Psoas muscle (tissue), 8 donors: ENCODE results near the gene TCF7L2. TPM values are rescaled to one million over a fixed set of nuclear protein-coding genes. Genes with fewer than 3 reads are reported as not detected.

Experiments used
- ATAC-seq, 4 donors: fragments of 200-7000 bp; cut with Tn5 transposase; one replicate each; pipeline ENCODE4 v1.9.1; 2020; ENCODE audit warnings: moderate library complexity in 3 of 4, mild to moderate bottlenecking in 2 of 4
- DNase-seq, 2 donors: peaks; one replicate each; pipeline ENCODE4 v3.0.0-alpha.2; 2020
- H3K27ac ChIP-seq: fragments of 200-600 bp; one replicate; pipeline ENCODE4 v1.8.0; 2022
- H3K27me3 ChIP-seq, 3 donors: fragments of 200-600 bp in 1 of 3; one replicate each; pipeline versions ENCODE4 v1.6.1 to v1.8.0; 2013 to 2022; ENCODE audit warnings: low read length in 2 of 3, mild to moderate bottlenecking in 2 of 3, moderate library complexity in 1 of 3; ENCODE audit not compliant: insufficient read depth in 3 of 3
- H3K36me3 ChIP-seq, 2 donors: fragments of 200-600 bp in 1 of 2; one replicate each; pipeline versions ENCODE4 v1.6.1 to v1.8.0; 2013 to 2022; ENCODE audit warnings: low read depth in 1 of 2, mild to moderate bottlenecking in 1 of 2, moderate library complexity in 1 of 2; ENCODE audit not compliant: insufficient read depth in 1 of 2
- H3K4me1 ChIP-seq: fragments of 200-600 bp; one replicate; pipeline ENCODE4 v1.8.0; 2022
- H3K4me3 ChIP-seq: fragments of 200-600 bp; one replicate; pipeline ENCODE4 v1.8.0; 2022; ENCODE audit warnings: mild to moderate bottlenecking
- H3K9me3 ChIP-seq: fragments of 200-600 bp; one replicate; pipeline ENCODE4 v1.8.0; 2022
- CTCF ChIP-seq: fragments of 200-600 bp; IDR thresholded peaks from one replicate; pipeline ENCODE4 v1.8.0; 2022; ENCODE audit warnings: antibody characterized with exemption
- WGBS, 3 donors: extraction: QIAGEN DNeasy Blood & Tissue Kit; methylation state at CpG; one replicate each; pipeline versions ENCODE4 v1.1.6 to v1.1.7; 2013; 5-methylcytosine and 5-hydroxymethylcytosine counted together
- intact Hi-C, 2 donors: fragments of 100-400 bp; cut with DNase I; formaldehyde crosslinking; loops; one replicate each; pipeline versions ENCODE4 v1.11.0 to v1.14.2; 2022
- polyA plus RNA-seq, 3 donors: library from polyadenylated mRNA; stranded (reverse); fragments of 200-250 nt; gene quantifications; one replicate each; pipeline ENCODE4 v1.2.3, GENCODE V29; 2013
- total RNA-seq, 4 donors: library from RNA; stranded (reverse); fragmentation: NEBNext Ultra II Directional in 2 of 4; extraction: Animal tissue kit (Norgen Biotek cat#: 25700) in 2 of 4; gene quantifications; one replicate each; pipeline versions ENCODE4 v1.2.1 to v1.2.4, GENCODE V29; 2021 to 2023
- donor health status: healthy with polysubstance abuse.
- donor health status: DM: no; HTN: no; CAD: no; lungs with moderate emphysema.
- donor health status: Bipolar disorder and iron deficiency.
- donor health status: healthy.
- donor health status: DM: yes; HTN: yes; CAD: no.
- donor health status: DM: no; HTN: no; CAD: no.
- donor health status: DM: no; HTN: no; CAD: no.
- donor health status: DM: yes; HTN: yes; CAD: no.

TCF7L2 gene
- total and polyA plus RNA-seq, 7 donors, result 1.8 to 8.5 (median 4.3) TPM

GRCh38 chr10:113080925-113081229 is 130.8 kb downstream of the TCF7L2 start:
- Histone ChIP-seq H3K9me3 (no peaks in the 10 kb centered on the region), H3K4me1 (no peaks in the 10 kb centered on the region), H3K4me3 (no peak overlapping the region), H3K36me3 (no peaks in the 10 kb centered on the region), H3K27me3 (no peaks in the 10 kb centered on the region), H3K27ac (no peak overlapping the region)
- DNase-seq (no peak), ATAC-seq (no peak)
- TF ChIP-seq CTCF, result no peak
- WGBS, 3 donors, result 73 to 83% (median 77%) methylated on average over 2 of the region's 2 CpGs
- intact Hi-C loops, result loop anchor here in 1 of 2 donors (5.0 kb wide), 1 partner anchor 294 kb away; no protein-coding TSS in a partner anchor

- TF ChIP-seq CTCF, result no peak
Observed at GRCh38 chr10:113084031-113084430, 134.0 kb downstream of the TCF7L2 start.

GRCh38 chr10:113085776-113086175 is 135.7 kb downstream of the TCF7L2 start:
- no peaks in the 10 kb centered on the region for H3K9me3 ChIP-seq
- H3K36me3 ChIP-seq, result no peaks in the 10 kb centered on the region
- DNase-seq, result no peak
- no peak overlapping the region for H3K4me3 ChIP-seq
- H3K27me3 ChIP-seq, result no peaks in the 10 kb centered on the region
- WGBS, 3 donors, result 93 to 99% (median 95%) methylated on average over 4 of the region's 4 CpGs
- no peak for TF ChIP-seq CTCF
- intact Hi-C loops, result no loop called here
- no peak overlapping the region for H3K27ac ChIP-seq
- no peaks in the 10 kb centered on the region for H3K4me1 ChIP-seq
- ATAC-seq, result no peak

More at GRCh38 chr10:113084031-113084430, 134.0 kb downstream of the TCF7L2 start:
- H3K36me3 ChIP-seq, result no peaks in the 10 kb centered on the region
- H3K27me3 ChIP-seq, result no peaks in the 10 kb centered on the region
- DNase-seq, result no peak
- no peaks in the 10 kb centered on the region for H3K4me1 ChIP-seq
- ATAC-seq, result no peak
- no peak overlapping the region for H3K27ac ChIP-seq
- H3K4me3 ChIP-seq, result no peak overlapping the region
- intact Hi-C loops, result loop anchor here in 1 of 2 donors (5.0 kb wide), 1 partner anchor 297 kb away; no protein-coding TSS in a partner anchor
- H3K9me3 ChIP-seq, result no peaks in the 10 kb centered on the region
- 87 to 94% (median 91%) methylated on average over 4 of the region's 4 CpGs for WGBS, 3 donors

GRCh38 chr10:113086282-113086681 is 136.2 kb downstream of the TCF7L2 start:
- no peak for DNase-seq
- no peak for ATAC-seq

More at GRCh38 chr10:113086282-113086681, 136.2 kb downstream of the TCF7L2 start:
- no peak overlapping the region for H3K4me3 ChIP-seq
- no peaks in the 10 kb centered on the region for H3K4me1 ChIP-seq
- no peak overlapping the region for H3K27ac ChIP-seq
- no peaks in the 10 kb centered on the region for H3K9me3 ChIP-seq
- H3K27me3 ChIP-seq, result no peaks in the 10 kb centered on the region
- no peaks in the 10 kb centered on the region for H3K36me3 ChIP-seq
- intact Hi-C loops, result no loop called here
- no peak for TF ChIP-seq CTCF
